ENCODE measurements around the gene VASN. TPM values are rescaled to one million over a fixed set of nuclear protein-coding genes. Genes with fewer than 3 reads are reported as not detected.
"Not testable (repeated sequence)": the region's sequence is repeated elsewhere in the genome, so short reads cannot be mapped to it uniquely, and the experiment has no call there.

Gene VASN
- total and polyA plus RNA-seq, 9 of the 15 experiments (the other 6 are each of a cell fraction or from before 2014, with no cell fraction given): 0.01 to 2.5 (median 0.41) TPM; not detected in 1

DNA sequence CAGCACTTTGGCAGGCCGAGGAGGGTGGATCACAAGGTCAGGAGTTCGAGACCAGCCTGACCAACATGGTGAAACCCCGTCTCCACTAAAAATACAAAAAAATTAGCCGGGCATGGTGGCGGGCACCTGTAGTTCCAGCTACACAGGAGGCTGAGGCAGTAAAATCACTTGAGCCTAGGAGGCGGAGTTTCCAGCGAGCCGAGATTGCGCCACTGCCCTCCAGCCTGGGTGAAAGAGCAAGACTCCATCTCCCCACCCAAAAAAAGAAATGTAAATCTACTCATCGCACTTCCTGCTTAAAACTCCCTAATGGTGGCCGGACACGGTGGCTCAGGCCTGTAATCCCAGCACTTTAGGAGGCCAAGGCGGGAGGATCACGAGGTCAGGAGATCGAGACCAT lies 22.2 kb downstream of the VASN start:
- ATAC-seq; H4K20me1 ChIP-seq (replicated peaks; ENCODE audit: control insufficient read depth, insufficient read depth, low read length); H2AFZ ChIP-seq (ENCODE audit: low read depth, low read length); intact Hi-C loops (cut with micrococcal nuclease); DNase-seq (ENCODE audit: extremely low read depth in 1 of 4, low spot score in 3 of 4); BruUV-seq (replicated peaks); H3K9ac ChIP-seq (ENCODE audit: insufficient read depth in 1 of 2, low read depth in 2 of 2, low read length in 2 of 2); FAIRE-seq; H3K79me2 ChIP-seq (ENCODE audit: control insufficient read depth, insufficient read depth, low read length); H3K27ac ChIP-seq (ENCODE audit: extremely low read depth, low read depth, low read length); H3K4me2 ChIP-seq (ENCODE audit: insufficient read depth, low read length); H3K4me3 ChIP-seq; H3K9me3 ChIP-seq (replicated peaks; ENCODE audit: control insufficient read depth, insufficient read depth, low read depth, low read length); CTCF ChIA-PET (ENCODE audit: low intra/inter-chr PET ratio); H3K9me1 ChIP-seq (ENCODE audit: control insufficient read depth, insufficient read depth, low read length); in situ Hi-C loops (cut with MboI); H3K27me3 ChIP-seq (ENCODE audit: control insufficient read depth in 2 of 2, insufficient read depth in 2 of 2, low read length in 2 of 2): not testable (repeated sequence)
- WGBS (ENCODE audit: insufficient coverage, low coverage, missing lambda C conversion rate): 91% methylated on average over 15 of the region's 15 CpGs
- Histone ChIP-seq H3K4me1 (replicated peaks in 1 of 2; ENCODE audit: control insufficient read depth in 2 of 2, insufficient read depth in 2 of 2, low read length in 2 of 2) (peaks cover 0 to 22% of the 10 kb centered on the region in 2 experiments; a peak in 2 of 5 replicates), H3K36me3 (ENCODE audit: control insufficient read depth, insufficient read depth, low read length) (peaks cover 58% of the 10 kb centered on the region; the same call in 2 of the 3 replicates)
- POLR2A ChIA-PET: interaction anchor here (0.6 kb wide), 1 partner anchor 184 kb away, joined by 3 read pairs; no protein-coding TSS in a partner anchor
- TF ChIP-seq CEBPB (tag; IDR thresholded peaks at IDR 0.05): peak; percentile 26; the same call in 1 of the 2 replicates

DNA sequence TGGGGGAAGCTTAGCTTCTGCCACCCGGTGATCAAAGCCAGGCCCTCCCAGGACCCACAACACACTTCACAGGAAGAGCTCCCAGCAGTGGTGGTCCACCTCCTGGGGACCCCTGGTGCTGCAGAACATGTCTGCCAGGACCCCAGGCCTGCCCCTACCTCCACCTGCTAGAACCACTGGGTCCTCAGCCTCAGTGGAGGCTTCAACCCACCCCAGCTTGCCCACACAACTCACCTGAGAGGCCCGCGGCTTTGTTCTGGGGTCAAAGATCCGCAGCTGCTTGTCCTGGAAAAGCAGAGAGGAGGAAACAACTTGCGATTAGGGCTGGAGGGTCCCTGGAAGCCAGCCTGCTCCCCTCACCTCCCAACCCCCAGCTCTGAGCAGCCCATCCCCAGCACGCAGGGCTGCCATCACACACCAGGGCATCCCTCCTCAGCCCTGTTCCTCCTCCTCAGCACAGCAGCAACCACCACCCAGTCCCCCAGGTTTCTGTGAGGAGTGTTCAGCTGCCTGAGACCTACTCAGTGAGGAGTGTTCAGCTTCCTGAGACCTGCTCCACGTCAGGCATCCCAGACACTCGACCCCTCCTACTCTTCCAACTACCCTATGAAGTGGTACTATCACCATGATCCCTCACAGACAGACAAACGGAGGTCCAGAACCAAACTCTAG lies 23.5 kb downstream of the VASN start:
- Histone ChIP-seq H3K9ac (ENCODE audit: insufficient read depth in 1 of 2, low read depth in 2 of 2, low read length in 2 of 2) (no peak overlapping the region; a peak in 1 of 4 replicates), H3K4me3 (no peak overlapping the region), H3K27ac (ENCODE audit: extremely low read depth, low read depth, low read length) (no peak overlapping the region), H3K4me2 (ENCODE audit: insufficient read depth, low read length) (no peak overlapping the region), H3K4me1 (replicated peaks in 1 of 2; ENCODE audit: control insufficient read depth in 2 of 2, insufficient read depth in 2 of 2, low read length in 2 of 2) (peaks cover 0 to 15% of the 10 kb centered on the region in 2 experiments; a peak in 2 of 5 replicates), H3K9me3 (replicated peaks; ENCODE audit: control insufficient read depth, insufficient read depth, low read depth, low read length) (no peaks in the 10 kb centered on the region), H3K79me2 (ENCODE audit: control insufficient read depth, insufficient read depth, low read length) (no peaks in the 10 kb centered on the region), H2AFZ (ENCODE audit: low read depth, low read length) (no peak overlapping the region), H3K9me1 (ENCODE audit: control insufficient read depth, insufficient read depth, low read length) (no peaks in the 10 kb centered on the region), H4K20me1 (replicated peaks; ENCODE audit: control insufficient read depth, insufficient read depth, low read length) (no peaks in the 10 kb centered on the region), H3K36me3 (ENCODE audit: control insufficient read depth, insufficient read depth, low read length) (peaks cover 58% of the 10 kb centered on the region; the same call in 2 of the 3 replicates), H3K27me3 (ENCODE audit: control insufficient read depth in 2 of 2, insufficient read depth in 2 of 2, low read length in 2 of 2) (no peaks in the 10 kb centered on the region)
- CTCF ChIA-PET (ENCODE audit: low intra/inter-chr PET ratio): no interaction called here
- BruUV-seq (replicated peaks): no TSS peak
- TF ChIP-seq, protein P1, sequence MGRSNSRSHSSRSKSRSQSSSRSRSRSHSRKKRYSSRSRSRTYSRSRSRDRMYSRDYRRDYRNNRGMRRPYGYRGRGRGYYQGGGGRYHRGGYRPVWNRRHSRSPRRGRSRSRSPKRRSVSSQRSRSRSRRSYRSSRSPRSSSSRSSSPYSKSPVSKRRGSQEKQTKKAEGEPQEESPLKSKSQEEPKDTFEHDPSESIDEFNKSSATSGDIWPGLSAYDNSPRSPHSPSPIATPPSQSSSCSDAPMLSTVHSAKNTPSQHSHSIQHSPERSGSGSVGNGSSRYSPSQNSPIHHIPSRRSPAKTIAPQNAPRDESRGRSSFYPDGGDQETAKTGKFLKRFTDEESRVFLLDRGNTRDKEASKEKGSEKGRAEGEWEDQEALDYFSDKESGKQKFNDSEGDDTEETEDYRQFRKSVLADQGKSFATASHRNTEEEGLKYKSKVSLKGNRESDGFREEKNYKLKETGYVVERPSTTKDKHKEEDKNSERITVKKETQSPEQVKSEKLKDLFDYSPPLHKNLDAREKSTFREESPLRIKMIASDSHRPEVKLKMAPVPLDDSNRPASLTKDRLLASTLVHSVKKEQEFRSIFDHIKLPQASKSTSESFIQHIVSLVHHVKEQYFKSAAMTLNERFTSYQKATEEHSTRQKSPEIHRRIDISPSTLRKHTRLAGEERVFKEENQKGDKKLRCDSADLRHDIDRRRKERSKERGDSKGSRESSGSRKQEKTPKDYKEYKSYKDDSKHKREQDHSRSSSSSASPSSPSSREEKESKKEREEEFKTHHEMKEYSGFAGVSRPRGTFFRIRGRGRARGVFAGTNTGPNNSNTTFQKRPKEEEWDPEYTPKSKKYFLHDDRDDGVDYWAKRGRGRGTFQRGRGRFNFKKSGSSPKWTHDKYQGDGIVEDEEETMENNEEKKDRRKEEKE (IDR thresholded peaks at IDR 0.05; ENCODE audit: borderline replicate concordance in 1 of 2, control insufficient read depth in 1 of 2, low read depth in 2 of 2, low read length in 1 of 2): no peak
- TF ChIP-seq BRCA1 (IDR thresholded peaks at IDR 0.05): no peak
- no peak for TF ChIP-seq BRCA1 (CRISPR knock-in tag; IDR thresholded peaks at IDR 0.05)
- no peak for TF ChIP-seq PTBP1 (IDR thresholded peaks at IDR 0.05; ENCODE audit: low read depth, low read length)
- TF ChIP-seq MXI1 (IDR thresholded peaks at IDR 0.05; ENCODE audit: low read depth, low read length): no peak
- no peak for TF ChIP-seq ZNF780A (CRISPR knock-in tag; IDR thresholded peaks at IDR 0.05)
- in situ Hi-C loops (cut with MboI): no loop called here
- ATAC-seq (no peak), FAIRE-seq (no peak), DNase-seq (ENCODE audit: extremely low read depth in 1 of 4, low spot score in 3 of 4) (no peak)
- intact Hi-C loops (cut with micrococcal nuclease): no loop called here
- 80% methylated on average over 9 of the region's 9 CpGs for WGBS (ENCODE audit: insufficient coverage, low coverage, missing lambda C conversion rate)
- POLR2A ChIA-PET: interaction anchor here (0.9 kb wide), 1 partner anchor 24 kb away, joined by 3 read pairs; no protein-coding TSS in a partner anchor

Measured in K562 (cell line).